Measurements from ENCODE around the gene GPR141. TPM values are rescaled to one million over a fixed set of nuclear protein-coding genes. Genes with fewer than 3 reads are reported as not detected.

Gene GPR141
- total and polyA plus RNA-seq, 2 of the 13 experiments (the other 11 are each of a cell fraction or from before 2014, with no cell fraction given): not detected

DNA sequence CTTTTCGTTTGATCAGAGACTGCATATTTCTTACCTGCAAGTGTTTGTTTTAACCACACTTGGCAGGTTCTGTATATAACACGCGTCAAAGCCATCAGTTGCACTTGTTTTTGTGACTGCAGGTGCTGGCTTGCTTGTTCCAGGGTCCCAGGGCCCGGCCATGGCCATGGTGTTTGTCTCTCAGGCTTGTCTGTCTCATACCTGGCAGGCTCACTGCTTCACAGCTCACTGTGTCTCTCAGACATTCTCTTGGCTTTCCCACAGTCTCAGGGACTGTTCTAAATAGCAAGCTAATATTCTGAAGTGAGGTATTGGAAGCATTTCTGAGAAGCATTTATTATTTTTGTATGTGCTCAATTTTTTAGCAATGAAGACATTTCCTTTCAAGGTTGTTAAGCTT is 46.9 kb downstream of the GPR141 start (continued):
- TF ChIP-seq ZBTB40 (IDR thresholded peaks at IDR 0.05) (no peak), ZBTB40 (CRISPR knock-in tag; IDR thresholded peaks at IDR 0.05) (no peak), NCOR1 (IDR thresholded peaks at IDR 0.05; ENCODE audit: borderline replicate concordance, low read length) (no peak)

DNA sequence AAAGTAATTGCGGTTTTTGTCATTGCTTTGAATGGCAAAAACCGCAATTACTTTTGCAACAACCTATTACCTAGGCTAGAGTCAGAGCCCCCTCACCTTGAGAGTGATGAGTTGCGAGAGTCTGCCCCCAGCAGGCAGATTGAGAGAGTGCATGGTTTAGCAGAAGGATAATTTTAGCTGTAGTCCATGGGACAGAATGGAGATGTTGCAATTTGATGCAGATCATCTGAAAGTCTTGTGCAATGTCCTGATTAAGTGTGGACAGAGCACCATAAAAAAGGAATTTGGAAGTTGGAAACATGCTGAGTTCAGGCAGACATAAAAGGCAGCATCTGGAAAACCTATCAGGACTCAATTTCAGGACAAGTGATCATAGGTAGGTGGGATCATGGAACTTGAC is 48.7 kb downstream of the GPR141 start:
- no peaks in the 10 kb centered on the region for H3K27me3 ChIP-seq (ENCODE audit: control insufficient read depth in 1 of 2, insufficient read depth in 2 of 2, low read length in 2 of 2)
- peak; percentile 33 for DNase-seq (ENCODE audit: low spot score)
- H3K36me3 ChIP-seq (replicated peaks in 1 of 2; ENCODE audit: control insufficient read depth in 1 of 2, insufficient read depth in 2 of 2, low read length in 2 of 2): no peaks in the 10 kb centered on the region
- intact Hi-C loops (cut with micrococcal nuclease; ENCODE audit: unreplicated experiment) (loop anchor here (5.0 kb wide), 1 partner anchor 525 kb away; no protein-coding TSS in a partner anchor), in situ Hi-C loops (cut with HindIII; ENCODE audit: extremely low pct_ligation_motif_present, low pct_unique_long_range_greater_than_20kb) (no loop called here)
- WGBS (ENCODE audit: low lambda C conversion rate): 0% methylated on average over 3 of the region's 3 CpGs
- H4K20me1 ChIP-seq (ENCODE audit: insufficient read depth, low read length): no peaks in the 10 kb centered on the region
- no peaks in the 10 kb centered on the region for H3K9me3 ChIP-seq (ENCODE audit: low read length)
- no peak overlapping the region for H3K27ac ChIP-seq (ENCODE audit: extremely low read length, insufficient read depth, low read length)
- H3K9ac ChIP-seq (ENCODE audit: insufficient read depth, low read depth, low read length): no peak overlapping the region
- no TSS peak for BruUV-seq (replicated peaks)
- no peak overlapping the region for H2AFZ ChIP-seq (ENCODE audit: low read length)
- no peak overlapping the region for H3K4me3 ChIP-seq (replicated peaks in 1 of 3; ENCODE audit: insufficient read depth in 1 of 3, low read depth in 2 of 3, low read length in 3 of 3)
- peak; percentile 4 for FAIRE-seq
- POLR2A ChIA-PET: no interaction called here
- H3K4me2 ChIP-seq (ENCODE audit: low read depth, low read length): no peak overlapping the region
- CTCF ChIA-PET (ENCODE audit: low intra/inter-chr PET ratio, low total read pairs): no interaction called here
- H3K79me2 ChIP-seq (ENCODE audit: insufficient read depth, low read length): no peaks in the 10 kb centered on the region
- H3K4me1 ChIP-seq (ENCODE audit: insufficient read depth, low read length): no peaks in the 10 kb centered on the region
- ATAC-seq: peak; percentile 88
- peak; percentile 33; the same call in 1 of the 2 replicates for TF ChIP-seq ZBTB40 (IDR thresholded peaks at IDR 0.05)
- TF ChIP-seq ZBTB40 (CRISPR knock-in tag; IDR thresholded peaks at IDR 0.05): no peak
